PFSK-1 (cell line): ENCODE measurements around the gene MTUS2.

Experiments used
- POLR2AphosphoS5 ChIP-seq: IDR thresholded peaks from 2 replicates; pipeline ENCODE4 v1.6.1; 2012; ENCODE audit warnings: low read depth, mild to moderate bottlenecking, control low read depth, low read length, moderate library complexity
- SIN3A ChIP-seq: IDR thresholded peaks from 2 replicates; pipeline ENCODE4 v1.6.1; 2012; ENCODE audit warnings: mild to moderate bottlenecking, low read length, moderate library complexity, borderline replicate concordance; ENCODE audit not compliant: insufficient read depth
- TF ChIP-seq, protein P1 (sequence below), 2 experiments: IDR thresholded peaks; 2 replicates each; pipeline versions ENCODE4 v1.6.1 to v1.8.0; 2011 to 2012; ENCODE audit warnings: low read depth in 2 of 2, low read length in 2 of 2, control low read depth in 1 of 2, inconsistent platforms in 1 of 2, mild to moderate bottlenecking in 1 of 2, moderate library complexity in 1 of 2; ENCODE audit not compliant: insufficient read depth in 1 of 2

DNA sequence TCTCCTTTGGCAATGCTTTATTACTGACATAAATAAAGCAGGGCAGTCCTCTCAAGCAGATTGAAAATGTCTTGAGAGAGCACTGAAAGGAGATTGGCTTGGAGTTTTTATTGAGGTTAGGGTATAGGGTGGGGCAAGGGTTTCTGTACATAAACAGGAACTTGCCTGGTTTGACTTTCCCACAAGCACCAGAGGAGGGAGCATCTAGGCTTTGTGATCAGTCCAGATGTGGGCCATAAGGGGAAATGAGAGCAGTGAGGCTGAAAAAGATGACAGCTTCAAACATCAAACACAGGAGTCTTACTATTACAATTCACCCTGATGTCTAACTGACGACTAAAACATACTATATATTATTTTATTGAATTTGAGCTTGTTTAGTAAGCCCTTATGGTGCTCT, 260.9 kb downstream of the MTUS2 start:
- TF ChIP-seq POLR2AphosphoS5: no peak
- TF ChIP-seq, protein P1, sequence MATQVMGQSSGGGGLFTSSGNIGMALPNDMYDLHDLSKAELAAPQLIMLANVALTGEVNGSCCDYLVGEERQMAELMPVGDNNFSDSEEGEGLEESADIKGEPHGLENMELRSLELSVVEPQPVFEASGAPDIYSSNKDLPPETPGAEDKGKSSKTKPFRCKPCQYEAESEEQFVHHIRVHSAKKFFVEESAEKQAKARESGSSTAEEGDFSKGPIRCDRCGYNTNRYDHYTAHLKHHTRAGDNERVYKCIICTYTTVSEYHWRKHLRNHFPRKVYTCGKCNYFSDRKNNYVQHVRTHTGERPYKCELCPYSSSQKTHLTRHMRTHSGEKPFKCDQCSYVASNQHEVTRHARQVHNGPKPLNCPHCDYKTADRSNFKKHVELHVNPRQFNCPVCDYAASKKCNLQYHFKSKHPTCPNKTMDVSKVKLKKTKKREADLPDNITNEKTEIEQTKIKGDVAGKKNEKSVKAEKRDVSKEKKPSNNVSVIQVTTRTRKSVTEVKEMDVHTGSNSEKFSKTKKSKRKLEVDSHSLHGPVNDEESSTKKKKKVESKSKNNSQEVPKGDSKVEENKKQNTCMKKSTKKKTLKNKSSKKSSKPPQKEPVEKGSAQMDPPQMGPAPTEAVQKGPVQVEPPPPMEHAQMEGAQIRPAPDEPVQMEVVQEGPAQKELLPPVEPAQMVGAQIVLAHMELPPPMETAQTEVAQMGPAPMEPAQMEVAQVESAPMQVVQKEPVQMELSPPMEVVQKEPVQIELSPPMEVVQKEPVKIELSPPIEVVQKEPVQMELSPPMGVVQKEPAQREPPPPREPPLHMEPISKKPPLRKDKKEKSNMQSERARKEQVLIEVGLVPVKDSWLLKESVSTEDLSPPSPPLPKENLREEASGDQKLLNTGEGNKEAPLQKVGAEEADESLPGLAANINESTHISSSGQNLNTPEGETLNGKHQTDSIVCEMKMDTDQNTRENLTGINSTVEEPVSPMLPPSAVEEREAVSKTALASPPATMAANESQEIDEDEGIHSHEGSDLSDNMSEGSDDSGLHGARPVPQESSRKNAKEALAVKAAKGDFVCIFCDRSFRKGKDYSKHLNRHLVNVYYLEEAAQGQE (IDR thresholded peaks at IDR 0.05; ENCODE audit: insufficient read depth in 1 of 2, low read depth in 2 of 2, low read length in 2 of 2): no peak
- no peak for TF ChIP-seq SIN3A
